GM12892 (cell line): Measurements from ENCODE around the gene NACAD.

Source experiments
- POLR2A ChIP-seq: IDR thresholded peaks from 2 replicates; pipeline ENCODE4 v1.6.1; 2011; ENCODE audit warnings: low read depth, low read length, control low read depth
- TAF1 ChIP-seq: IDR thresholded peaks from 2 replicates; pipeline ENCODE4 v1.6.1; 2011; ENCODE audit warnings: low read depth, mild to moderate bottlenecking, control low read depth, low read length, borderline replicate concordance

DNA sequence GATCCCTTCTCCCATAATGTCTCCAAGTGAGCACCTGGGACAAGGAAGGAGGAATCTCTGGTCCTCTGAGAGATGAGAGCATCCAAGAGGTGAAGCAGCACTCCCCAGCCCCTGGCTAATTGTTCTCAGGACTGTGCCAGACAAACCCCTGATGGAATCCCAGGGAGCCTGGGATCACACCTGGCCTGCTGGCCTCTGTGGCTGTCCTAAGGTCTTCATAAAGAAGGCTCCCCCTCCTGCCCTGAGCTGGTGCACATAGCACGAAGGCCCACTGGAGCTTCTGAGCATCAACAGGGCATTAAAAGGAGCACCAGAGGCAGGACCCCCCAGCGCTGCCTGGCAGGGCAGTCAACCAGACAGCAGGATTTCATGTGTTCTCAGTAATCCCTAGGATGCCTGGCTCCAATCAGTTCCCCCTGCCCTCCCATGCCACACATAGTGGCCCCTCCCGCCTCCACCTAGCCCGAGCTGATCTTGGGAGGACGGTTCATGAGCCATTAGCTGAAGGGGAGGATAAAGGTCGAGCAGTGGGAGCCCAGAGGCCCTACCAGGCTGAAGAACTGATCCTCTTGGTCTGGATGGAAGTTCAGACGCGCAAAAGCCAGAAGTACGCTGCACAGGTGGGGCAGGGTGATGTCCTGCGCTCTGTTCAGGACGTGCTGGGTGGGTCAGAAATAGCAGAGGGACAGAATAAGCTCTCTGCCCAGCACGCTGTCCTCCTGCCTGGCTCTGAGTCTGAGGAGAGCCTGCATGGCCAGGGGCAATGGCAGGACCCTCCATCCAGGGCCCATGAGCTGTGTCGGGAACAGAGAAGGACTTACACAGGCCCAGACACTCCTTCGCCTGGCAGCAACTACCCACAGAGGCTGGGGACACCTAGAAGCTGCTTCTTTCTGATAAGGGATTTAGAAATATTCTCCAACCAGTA is 14.3 kb upstream of the NACAD start:
- no peak for TF ChIP-seq POLR2A
- TF ChIP-seq TAF1 = no peak
